Caco-2 (cell line): Measurements from ENCODE around the gene FAM120B. TPM values are rescaled to one million over a fixed set of nuclear protein-coding genes. Genes with fewer than 3 reads are reported as not detected.

Experiments
- BruUV-seq: library from RNA; stranded (reverse); fragments of 400-500 nt; replicated peaks from 2 replicates; lab custom pipeline; 2021; lab: Mats Ljungman, UMichigan
- CTCF ChIA-PET: fragments of 300-600 bp; sonication (Branson Sonifier 250); formaldehyde crosslinking; loops from one replicate; lab custom pipeline; 2022; ENCODE audit warnings: antibody characterized with exemption; lab: Charles Lee
- POLR2A ChIA-PET: fragments of 300-600 bp; sonication (Branson Sonifier 250); formaldehyde crosslinking; loops from one replicate; lab custom pipeline; 2022; ENCODE audit warnings: antibody characterized with exemption; lab: Charles Lee
- DNase-seq, 2 experiments: peaks; one replicate each; pipeline versions ENCODE4 v3.0.0 to v3.0.0-alpha.2; 2020 to 2022
- H3K27me3 ChIP-seq: replicated peaks from 2 replicates; pipeline ENCODE4 v1.6.0; 2011; ENCODE audit warnings: low read length; ENCODE audit not compliant: control insufficient read depth, insufficient read depth
- H3K36me3 ChIP-seq: 2 replicates; pipeline ENCODE4 v1.5.1; 2011; ENCODE audit warnings: low read length; ENCODE audit not compliant: control insufficient read depth, insufficient read depth
- H3K4me1 ChIP-seq: fragments of 250-450 bp; sonication (Bioruptor Pico); 2 replicates; pipeline ENCODE4 v1.5.1; 2020; ENCODE audit warnings: mild to moderate bottlenecking
- H3K4me3 ChIP-seq: 2 replicates; pipeline ENCODE4 v1.5.1; 2011; ENCODE audit warnings: low read depth, mild to moderate bottlenecking, control low read depth, low read length
- H3K9me3 ChIP-seq: fragments of 250-450 bp; sonication (Bioruptor Pico); 2 replicates; pipeline ENCODE4 v1.5.1; 2020; ENCODE audit warnings: mild to moderate bottlenecking, moderate library complexity
- H3K27ac Mint-ChIP-seq: one replicate; pipeline ENCODE4 v1.8.0; 2022; ENCODE audit warnings: mixed read lengths; ENCODE audit not compliant: unreplicated experiment
- H3K27me3 Mint-ChIP-seq: one replicate; pipeline ENCODE4 v1.8.0; 2022; ENCODE audit warnings: mixed read lengths; ENCODE audit not compliant: insufficient read depth, unreplicated experiment
- H3K36me3 Mint-ChIP-seq: one replicate; pipeline ENCODE4 v1.8.0; 2022; ENCODE audit warnings: mild to moderate bottlenecking, mixed read lengths; ENCODE audit not compliant: insufficient read depth, unreplicated experiment
- H3K4me1 Mint-ChIP-seq: one replicate; pipeline ENCODE4 v1.8.0; 2022; ENCODE audit warnings: low read depth, mixed read lengths; ENCODE audit not compliant: unreplicated experiment
- H3K4me3 Mint-ChIP-seq: one replicate; pipeline ENCODE4 v1.8.0; 2022; ENCODE audit warnings: mild to moderate bottlenecking, moderate library complexity, mixed read lengths; ENCODE audit not compliant: unreplicated experiment
- H3K9me3 Mint-ChIP-seq: one replicate; pipeline ENCODE4 v1.8.0; 2022; ENCODE audit warnings: mixed read lengths; ENCODE audit not compliant: unreplicated experiment
- CTCF ChIP-seq, 2 experiments: fragments of 200-600 bp in 1 of 2; IDR thresholded peaks; 1 replicate in 1 of 2; 2 replicates in 1 of 2; pipeline versions ENCODE4 v1.5.1 to v1.8.0; 2011 to 2022; ENCODE audit warnings: antibody characterized with exemption in 1 of 2, control low read depth in 1 of 2, inconsistent platforms in 1 of 2, low read depth in 1 of 2, low read length in 1 of 2, mild to moderate bottlenecking in 1 of 2, moderate library complexity in 1 of 2; ENCODE audit not compliant: insufficient read depth in 1 of 2, severe bottlenecking in 1 of 2, unreplicated experiment in 1 of 2
- intact Hi-C: fragments of 100-400 bp; cut with micrococcal nuclease; formaldehyde crosslinking; loops from one replicate; pipeline ENCODE4 v1.10.0; 2022; ENCODE audit not compliant: unreplicated experiment
- total RNA-seq: library from RNA; stranded (reverse); gene quantifications from 2 replicates; pipeline ENCODE4 v1.2.3, GENCODE V29; 2022

FAM120B gene
- total RNA-seq, 1 experiment from 2014 or later, result 21.0 TPM

GRCh38 chr6:170450916-170451761, 144.6 kb downstream of the FAM120B start:
- intact Hi-C loops, result no loop called here
- Histone ChIP-seq H3K27me3 (no peaks in the 10 kb centered on the region), H3K36me3 (no peaks in the 10 kb centered on the region), H3K4me3 (no peak overlapping the region), H3K4me1 (peaks cover 7% of the 10 kb centered on the region; the same call in 1 of the 2 replicates), H3K9me3 (no peaks in the 10 kb centered on the region)
- ChIA-PET POLR2A (no interaction called here), CTCF (no interaction called here)
- Mint-ChIP-seq H3K9me3 (no peaks in the 10 kb centered on the region), H3K36me3 (no peaks in the 10 kb centered on the region), H3K27ac (no peak overlapping the region), H3K27me3 (no peaks in the 10 kb centered on the region), H3K4me3 (no peak overlapping the region), H3K4me1 (peaks cover 7% of the 10 kb centered on the region)
- DNase-seq, result peak in 1 of 2 experiments; percentile 30
- no peak for TF ChIP-seq CTCF (IDR thresholded peaks at IDR 0.05; ENCODE audit: insufficient read depth in 1 of 2, low read depth in 1 of 2, low read length in 1 of 2, severe bottlenecking in 1 of 2, unreplicated experiment in 1 of 2)
- BruUV-seq, result no TSS peak

- Mint-ChIP-seq H3K4me3 (no peak overlapping the region), H3K27me3 (no peaks in the 10 kb centered on the region), H3K36me3 (no peaks in the 10 kb centered on the region), H3K27ac (peak overlapping the region; percentile 14), H3K9me3 (no peaks in the 10 kb centered on the region), H3K4me1 (peaks cover 7% of the 10 kb centered on the region)
- intact Hi-C loops, result no loop called here
- Histone ChIP-seq H3K36me3 (no peaks in the 10 kb centered on the region), H3K4me3 (no peak overlapping the region), H3K4me1 (peaks cover 7% of the 10 kb centered on the region; the same call in 1 of the 2 replicates), H3K9me3 (no peaks in the 10 kb centered on the region), H3K27me3 (no peaks in the 10 kb centered on the region)
- ChIA-PET CTCF (no interaction called here), POLR2A (no interaction called here)
- no TSS peak for BruUV-seq
- TF ChIP-seq CTCF (IDR thresholded peaks at IDR 0.05; ENCODE audit: insufficient read depth in 1 of 2, low read depth in 1 of 2, low read length in 1 of 2, severe bottlenecking in 1 of 2, unreplicated experiment in 1 of 2), result no peak
- DNase-seq, result no peak
Measured at GRCh38 chr6:170451762-170452651, 145.4 kb downstream of the FAM120B start.

- BruUV-seq, result no TSS peak
- intact Hi-C loops, result no loop called here
- no peaks in the 10 kb centered on the region for H3K27me3 Mint-ChIP-seq
Measured at GRCh38 chr6:170452767-170453545, 146.4 kb downstream of the FAM120B start.

More at GRCh38 chr6:170452767-170453545, 146.4 kb downstream of the FAM120B start:
- Mint-ChIP-seq H3K9me3 (no peaks in the 10 kb centered on the region), H3K36me3 (no peaks in the 10 kb centered on the region), H3K4me1 (peaks cover 7% of the 10 kb centered on the region), H3K27ac (peak overlapping the region; percentile 14), H3K4me3 (no peak overlapping the region)
- no peak for DNase-seq
- TF ChIP-seq CTCF (IDR thresholded peaks at IDR 0.05; ENCODE audit: insufficient read depth in 1 of 2, low read depth in 1 of 2, low read length in 1 of 2, severe bottlenecking in 1 of 2, unreplicated experiment in 1 of 2), result no peak
- H3K9me3 ChIP-seq, result no peaks in the 10 kb centered on the region
- no peaks in the 10 kb centered on the region for H3K36me3 ChIP-seq
- H3K4me1 ChIP-seq, result peaks cover 7% of the 10 kb centered on the region; the same call in 1 of the 2 replicates
- H3K4me3 ChIP-seq, result no peak overlapping the region
- no peaks in the 10 kb centered on the region for H3K27me3 ChIP-seq
- CTCF ChIA-PET, result no interaction called here
- POLR2A ChIA-PET, result no interaction called here
